Lower lobe of right lung (tissue), 2 donors: Measurements from ENCODE around the gene SMIM13. TPM values are rescaled to one million over a fixed set of nuclear protein-coding genes. Genes with fewer than 3 reads are reported as not detected.

Experiments used
- ATAC-seq, 2 donors: fragments of 200-7000 bp; cut with Tn5 transposase; one replicate each; pipeline ENCODE4 v1.9.1; 2020 to 2022; ENCODE audit warnings: mild to moderate bottlenecking in 2 of 2, moderate library complexity in 2 of 2
- DNase-seq: peaks from one replicate; pipeline ENCODE4 v3.0.0-alpha.2; 2020
- H3K27ac ChIP-seq: fragments of 200-600 bp; one replicate; pipeline ENCODE4 v1.8.0; 2022
- H3K27me3 ChIP-seq: fragments of 200-600 bp; one replicate; pipeline ENCODE4 v1.8.0; 2022; ENCODE audit warnings: low read depth
- H3K36me3 ChIP-seq: fragments of 200-600 bp; one replicate; pipeline ENCODE4 v1.8.0; 2022; ENCODE audit warnings: mild to moderate bottlenecking
- H3K4me1 ChIP-seq: fragments of 200-600 bp; one replicate; pipeline ENCODE4 v1.8.0; 2022
- H3K4me3 ChIP-seq: fragments of 200-600 bp; one replicate; pipeline ENCODE4 v1.8.0; 2022; ENCODE audit warnings: mild to moderate bottlenecking
- H3K9me3 ChIP-seq: fragments of 200-600 bp; one replicate; pipeline ENCODE4 v1.8.0; 2022
- CTCF ChIP-seq: fragments of 200-600 bp; IDR thresholded peaks from one replicate; pipeline ENCODE4 v1.8.0; 2022; ENCODE audit warnings: antibody characterized with exemption, mild to moderate bottlenecking
- intact Hi-C: fragments of 100-400 bp; cut with DNase I; formaldehyde crosslinking; loops from one replicate; pipeline ENCODE4 v1.11.0; 2022
- total RNA-seq: library from RNA; stranded (reverse); fragmentation: NEBNext Ultra II Directional; extraction: Animal tissue kit (Norgen Biotek cat#: 25700); gene quantifications from one replicate; pipeline ENCODE4 v1.2.1, GENCODE V29; 2021
- donor health status: DM: no; HTN: yes; CAD: no; lungs with severe emphysema.

SMIM13 gene
- total RNA-seq, 1 donor from 2014 or later, result 7.9 TPM

GRCh38 chr6:11120271-11121005 is 26.8 kb downstream of the SMIM13 start:
- Histone ChIP-seq H3K4me1 (peaks cover 4% of the 10 kb centered on the region), H3K27ac (no peak overlapping the region), H3K36me3 (no peaks in the 10 kb centered on the region), H3K4me3 (no peak overlapping the region), H3K9me3 (no peaks in the 10 kb centered on the region), H3K27me3 (no peaks in the 10 kb centered on the region)
- no peak for DNase-seq
- no peak for TF ChIP-seq CTCF
- ATAC-seq, result no peak
- intact Hi-C loops, result no loop called here

GRCh38 chr6:11121851-11122250 is 28.2 kb downstream of the SMIM13 start:
- Histone ChIP-seq H3K27ac (no peak overlapping the region), H3K27me3 (no peaks in the 10 kb centered on the region), H3K4me3 (no peak overlapping the region), H3K4me1 (peaks cover 4% of the 10 kb centered on the region), H3K9me3 (no peaks in the 10 kb centered on the region), H3K36me3 (no peaks in the 10 kb centered on the region)
- no peak for TF ChIP-seq CTCF
- no peak for ATAC-seq
- no peak for DNase-seq
- intact Hi-C loops, result no loop called here

GRCh38 chr6:11122380-11122779 is 28.7 kb downstream of the SMIM13 start:
- no peaks in the 10 kb centered on the region for H3K27me3 ChIP-seq
- H3K9me3 ChIP-seq, result no peaks in the 10 kb centered on the region
- H3K36me3 ChIP-seq, result no peaks in the 10 kb centered on the region
- ATAC-seq (no peak), DNase-seq (no peak)
- intact Hi-C loops, result no loop called here
- peaks cover 4% of the 10 kb centered on the region for H3K4me1 ChIP-seq
- H3K4me3 ChIP-seq, result no peak overlapping the region
- TF ChIP-seq CTCF, result no peak
- H3K27ac ChIP-seq, result no peak overlapping the region

GRCh38 chr6:11123978-11124377 is 30.3 kb downstream of the SMIM13 start:
- no peak for TF ChIP-seq CTCF
- Histone ChIP-seq H3K4me1 (peaks cover 4% of the 10 kb centered on the region), H3K4me3 (no peak overlapping the region), H3K36me3 (no peaks in the 10 kb centered on the region), H3K27ac (no peak overlapping the region), H3K9me3 (no peaks in the 10 kb centered on the region), H3K27me3 (no peaks in the 10 kb centered on the region)
- intact Hi-C loops, result no loop called here
- DNase-seq (no peak), ATAC-seq (no peak)

GRCh38 chr6:11126876-11127275 is 33.2 kb downstream of the SMIM13 start:
- Histone ChIP-seq H3K9me3 (no peaks in the 10 kb centered on the region), H3K36me3 (no peaks in the 10 kb centered on the region), H3K4me1 (peaks cover 4% of the 10 kb centered on the region), H3K4me3 (no peak overlapping the region), H3K27me3 (no peaks in the 10 kb centered on the region), H3K27ac (no peak overlapping the region)
- ATAC-seq (no peak), DNase-seq (no peak)
- intact Hi-C loops, result no loop called here
- TF ChIP-seq CTCF, result no peak
